NOMO-1 (cell line): Measurements from ENCODE around the gene EN2.

Source experiments
- DNase-seq, 2 experiments: peaks; one replicate each; lab custom pipeline; 2025; ENCODE audit not compliant: unreplicated experiment in 2 of 2; lab: John Stamatoyannopoulos, UW

The EN2 gene

DNA sequence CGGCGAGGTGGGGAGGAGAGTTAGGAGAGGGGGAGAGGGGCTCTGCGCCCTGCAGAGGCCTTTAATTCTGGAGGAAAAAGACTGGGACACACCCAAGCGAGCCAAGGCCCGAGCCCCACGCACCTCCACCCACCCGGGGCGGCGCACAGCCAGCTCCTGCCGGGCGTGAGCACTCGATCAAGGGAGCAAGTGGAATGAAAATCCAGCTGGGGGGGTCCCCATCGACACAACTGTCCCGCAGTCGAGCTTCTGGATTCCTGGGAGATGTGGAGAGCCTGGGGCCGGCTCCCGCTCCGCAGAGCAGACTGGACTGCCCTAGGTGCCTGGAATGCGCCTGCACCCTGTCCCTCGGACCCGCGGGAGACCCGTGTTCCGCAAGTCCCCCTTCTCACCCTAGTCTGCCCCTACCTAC, 7.4 kb upstream of the EN2 start:
- no peak for DNase-seq

- DNase-seq = no peak
Observed at GRCh38 chr7:155450970-155451801, 6.7 kb upstream of the EN2 start.

- no peak for DNase-seq
Observed at GRCh38 chr7:155451840-155452239, 6.1 kb upstream of the EN2 start.

DNA sequence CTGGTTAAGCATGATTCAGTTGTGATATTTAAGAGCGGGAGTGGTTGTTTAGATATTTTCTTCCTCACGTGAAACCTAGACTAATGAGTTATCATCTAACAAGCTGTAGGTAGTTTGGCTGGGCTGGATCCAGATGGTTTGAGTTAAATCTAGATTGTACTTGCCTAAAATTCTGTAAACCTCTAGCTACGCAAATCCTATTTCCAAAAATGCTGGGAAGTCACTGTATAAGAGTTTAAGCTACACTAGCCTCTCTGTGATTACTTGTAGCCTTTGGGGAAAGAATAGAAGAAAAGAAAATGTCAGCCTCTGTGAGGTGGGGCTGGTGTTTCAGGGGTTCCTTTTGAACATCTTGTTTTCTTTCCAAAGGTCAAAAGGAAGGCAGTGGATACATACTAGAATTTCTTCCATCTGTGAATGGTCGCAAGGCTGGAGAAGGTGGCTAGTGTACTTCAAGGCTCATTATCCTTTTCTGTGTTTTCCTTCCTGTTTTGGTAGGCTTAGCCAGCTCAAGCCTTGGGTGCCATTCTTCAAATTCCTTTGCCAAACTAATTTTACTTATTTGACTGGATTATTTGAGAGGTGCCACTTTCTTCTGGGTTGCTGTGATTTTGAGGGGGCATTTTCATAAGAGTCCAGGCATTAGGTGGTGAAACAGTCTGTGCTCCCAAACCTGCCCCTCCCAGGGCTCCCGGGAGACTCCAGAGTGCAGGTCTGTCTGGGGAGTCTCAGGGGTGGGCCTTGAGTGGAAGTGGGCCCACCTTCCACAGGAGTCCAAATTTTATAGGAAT, 5.2 kb upstream of the EN2 start:
- DNase-seq = no peak

DNA sequence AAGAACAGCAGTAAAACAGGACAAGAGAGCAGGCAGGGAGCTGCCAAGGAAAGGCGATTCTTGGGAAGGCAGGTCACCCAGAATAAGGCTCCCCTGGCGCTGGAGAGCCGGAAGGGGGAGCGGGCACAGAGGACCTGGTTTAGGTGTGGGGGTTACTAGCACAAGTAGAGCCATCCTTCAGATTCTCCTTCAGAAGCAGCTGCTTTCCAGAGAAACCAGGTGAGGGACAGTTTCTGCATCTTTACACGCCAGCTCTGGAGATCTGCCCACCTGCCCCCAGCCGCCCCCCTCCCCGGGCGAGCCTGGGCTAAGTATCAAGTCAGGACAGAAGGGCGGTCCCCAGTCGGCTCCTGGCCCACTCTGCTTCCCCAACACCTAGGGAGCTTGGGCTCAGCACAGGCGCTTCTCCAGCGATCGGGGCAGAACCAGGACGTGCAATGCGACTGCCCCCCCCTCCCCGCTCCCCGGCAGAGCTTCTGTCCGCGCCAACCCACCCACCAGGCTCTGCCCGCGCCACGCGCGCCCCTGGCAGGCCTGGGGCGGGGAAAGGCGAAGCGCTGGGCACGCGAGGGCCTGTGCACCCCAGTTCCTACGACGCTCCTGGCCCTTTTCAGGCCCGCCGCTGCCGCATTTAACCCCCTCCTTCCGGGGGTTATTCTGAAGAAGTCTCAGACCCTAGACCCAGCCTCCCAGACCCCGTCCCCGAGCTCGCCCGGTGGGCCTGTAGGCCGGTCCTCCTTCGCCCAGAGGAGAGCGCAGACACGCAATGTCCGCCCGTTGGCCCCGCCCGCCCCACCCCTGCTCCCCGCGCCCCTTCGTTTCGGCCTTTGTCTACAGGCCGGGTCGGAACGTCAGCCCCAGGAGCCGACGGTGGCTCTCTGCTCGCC, 4.4 kb upstream of the EN2 start:
- DNase-seq = no peak

- no peak for DNase-seq
Observed at GRCh38 chr7:155454183-155455112, 3.5 kb upstream of the EN2 start.

- no peak for DNase-seq
Observed at GRCh38 chr7:155455132-155455693, 2.7 kb upstream of the EN2 start.

- no peak for DNase-seq
Observed at GRCh38 chr7:155455776-155456737, 1.9 kb upstream of the EN2 start.

GRCh38 chr7:155456738-155457543, 988 bp upstream of the EN2 start:
- peak; percentile 24 to 55 for DNase-seq

DNA sequence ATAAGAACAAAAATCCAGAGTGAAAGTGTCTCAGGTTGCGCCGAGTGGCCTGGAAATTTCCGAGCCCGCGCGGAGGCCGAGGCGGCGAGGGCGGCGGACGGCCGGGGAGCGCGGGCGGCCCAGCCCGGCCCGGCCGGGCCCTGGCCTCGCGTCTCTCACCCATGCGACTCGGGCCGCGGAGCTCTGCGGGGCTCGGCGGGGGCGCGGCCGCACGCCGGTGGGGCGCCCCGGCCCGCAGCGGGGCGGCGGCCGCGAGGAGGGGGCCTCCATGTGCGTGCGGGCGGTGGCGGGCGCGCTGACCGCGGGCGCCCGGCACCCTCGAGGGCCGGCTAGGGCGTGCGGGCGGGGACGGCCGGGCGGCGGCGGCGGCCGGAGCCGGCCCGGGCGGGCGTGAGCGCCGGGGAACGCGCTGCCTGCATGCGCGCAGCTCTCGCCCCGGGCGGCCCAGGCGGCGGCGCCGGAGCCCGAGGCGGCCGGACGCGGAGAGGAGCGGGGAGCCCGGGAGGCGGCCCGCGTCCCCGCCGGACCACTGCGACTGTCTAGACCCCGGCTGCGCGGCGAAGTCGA, 302 bp upstream of the EN2 start:
- no peak for DNase-seq

DNA sequence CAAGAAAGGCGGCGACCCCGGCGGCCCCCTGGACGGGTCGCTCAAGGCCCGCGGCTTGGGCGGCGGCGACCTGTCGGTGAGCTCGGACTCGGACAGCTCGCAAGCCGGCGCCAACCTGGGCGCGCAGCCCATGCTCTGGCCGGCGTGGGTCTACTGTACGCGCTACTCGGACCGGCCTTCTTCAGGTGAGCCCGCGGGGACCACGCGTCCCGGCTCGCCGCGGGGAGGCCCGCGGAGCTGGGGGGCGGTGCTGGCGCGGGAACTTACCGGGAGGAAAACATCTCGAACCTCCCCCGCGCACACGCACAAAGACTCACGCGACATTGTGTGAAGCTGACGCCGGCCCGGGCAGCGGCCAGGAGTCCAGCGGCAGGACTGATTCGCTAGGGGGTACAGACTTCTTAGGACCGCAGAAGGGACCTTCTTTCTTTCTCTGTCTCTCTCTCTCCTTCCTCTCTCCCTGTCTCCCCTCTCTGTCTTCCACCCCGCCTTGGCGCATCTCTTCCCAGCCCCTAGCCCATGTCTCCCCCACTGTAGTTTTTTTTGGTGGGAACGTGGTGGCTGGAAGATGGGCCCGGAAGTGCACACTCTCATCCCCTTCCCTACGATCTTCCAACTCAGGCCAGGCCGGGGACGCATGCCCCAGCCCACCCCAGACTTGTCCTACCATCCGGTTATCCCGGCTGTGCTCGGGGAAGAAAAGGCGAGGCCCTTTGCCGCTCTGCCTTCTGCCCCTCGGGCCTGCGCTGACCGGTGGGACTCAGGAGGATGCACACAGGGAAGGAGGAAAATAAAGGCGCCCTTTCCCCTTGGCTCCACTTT, 1.2 kb downstream of the EN2 start:
- no peak for DNase-seq

- DNase-seq = no peak
Observed at GRCh38 chr7:155459700-155460461, 2.0 kb downstream of the EN2 start.

DNA sequence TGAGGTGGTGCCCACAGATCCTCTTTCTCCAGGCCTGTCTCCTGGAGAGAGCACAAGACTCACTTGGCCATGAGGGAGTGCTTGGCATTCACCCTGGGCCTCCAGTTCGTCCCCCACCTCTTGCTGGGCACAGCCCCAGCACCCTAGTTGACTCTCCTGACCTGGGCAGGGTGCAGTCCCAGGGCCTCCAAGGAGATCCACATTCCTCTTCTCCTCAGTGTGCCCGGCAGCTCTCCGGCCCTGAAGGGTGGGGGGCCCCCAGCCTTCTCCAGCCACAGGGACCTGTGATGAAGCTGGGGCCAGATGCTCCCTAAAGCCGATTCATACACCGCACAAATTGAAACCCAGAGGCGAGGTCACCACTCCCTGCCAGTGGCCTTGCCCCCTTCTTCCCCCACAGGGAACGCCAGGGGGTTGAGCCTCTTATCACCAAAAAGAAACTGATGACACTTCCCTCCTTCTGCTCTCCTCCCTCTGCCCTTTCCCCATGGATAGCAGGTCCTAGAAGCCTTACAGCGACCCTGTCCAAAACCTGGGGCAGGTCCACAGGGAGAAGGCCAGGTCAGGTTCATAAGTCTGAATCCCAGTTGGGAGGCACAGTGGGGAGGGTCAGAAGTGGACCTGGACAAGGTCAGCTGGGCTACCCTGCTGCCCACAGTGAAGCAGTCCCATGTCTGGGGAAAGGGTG, 3.1 kb downstream of the EN2 start:
- no peak for DNase-seq

GRCh38 chr7:155461631-155462030, 3.7 kb downstream of the EN2 start:
- DNase-seq = no peak

DNA sequence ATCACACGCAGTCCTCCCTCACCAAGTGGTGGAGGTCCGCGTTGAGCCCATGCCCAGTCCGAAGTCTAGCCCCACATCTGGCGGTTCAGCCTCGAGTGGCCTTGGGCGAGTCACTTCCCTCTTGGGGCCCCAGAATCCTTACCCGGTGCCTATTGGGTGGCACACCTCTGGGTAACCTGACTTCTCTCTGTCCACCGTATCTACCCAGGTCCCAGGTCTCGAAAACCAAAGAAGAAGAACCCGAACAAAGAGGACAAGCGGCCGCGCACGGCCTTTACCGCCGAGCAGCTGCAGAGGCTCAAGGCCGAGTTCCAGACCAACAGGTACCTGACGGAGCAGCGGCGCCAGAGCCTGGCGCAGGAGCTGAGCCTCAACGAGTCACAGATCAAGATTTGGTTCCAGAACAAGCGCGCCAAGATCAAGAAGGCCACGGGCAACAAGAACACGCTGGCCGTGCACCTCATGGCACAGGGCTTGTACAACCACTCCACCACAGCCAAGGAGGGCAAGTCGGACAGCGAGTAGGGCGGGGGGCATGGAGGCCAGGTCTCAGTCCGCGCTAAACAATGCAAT, 4.3 kb downstream of the EN2 start:
- no peak for DNase-seq
